K562 (cell line): ENCODE measurements around the gene RHOB.

Experiments
- FOS ChIP-seq: IDR thresholded peaks from 3 replicates; pipeline ENCODE4 v1.6.1; 2011; ENCODE audit not compliant: insufficient read length; ENCODE audit errors: extremely low read depth
- HIVEP1 ChIP-seq: fragments of 250-450 bp; sonication (Bioruptor Pico); IDR thresholded peaks from 2 replicates; pipeline ENCODE4 v1.4.0; 2020; ENCODE audit warnings: mild to moderate bottlenecking
- NR2C2 ChIP-seq, 2 experiments: fragments of 200-800 bp in 1 of 2; sonication (Bioruptor generic) in 1 of 2; sonication (generic) in 1 of 2; formaldehyde crosslinking in 1 of 2; IDR thresholded peaks; 2 replicates each; pipeline versions ENCODE4 v1.6.1 to v1.8.0; 2016 to 2022; ENCODE audit warnings: mild to moderate bottlenecking in 1 of 2, missing compliant biosample characterization in 1 of 2, missing genetic modification characterization in 1 of 2, missing genetic modification reagents in 1 of 2
- TAF7 ChIP-seq: fragments of 450-650 bp; IDR thresholded peaks from 2 replicates; pipeline ENCODE4 v1.6.1; 2016; ENCODE audit warnings: missing genetic modification characterization, missing compliant biosample characterization
- TF ChIP-seq, protein P1 (sequence below), 2 experiments: fragments of 450-650 bp in 1 of 2; IDR thresholded peaks; 2 replicates each; pipeline ENCODE4 v1.6.1; 2011 to 2017; ENCODE audit warnings: low read depth in 2 of 2, antibody characterized with exemption in 1 of 2, borderline replicate concordance in 1 of 2, low read length in 1 of 2, mild to moderate bottlenecking in 1 of 2, mixed read lengths in 1 of 2; ENCODE audit not compliant: control insufficient read depth in 1 of 2
- TF ChIP-seq, protein P2 (sequence below): sonication (generic); formaldehyde crosslinking; IDR thresholded peaks from 2 replicates; pipeline ENCODE4 v1.8.1; 2023; ENCODE audit warnings: mild to moderate bottlenecking, missing genetic modification reagents

DNA sequence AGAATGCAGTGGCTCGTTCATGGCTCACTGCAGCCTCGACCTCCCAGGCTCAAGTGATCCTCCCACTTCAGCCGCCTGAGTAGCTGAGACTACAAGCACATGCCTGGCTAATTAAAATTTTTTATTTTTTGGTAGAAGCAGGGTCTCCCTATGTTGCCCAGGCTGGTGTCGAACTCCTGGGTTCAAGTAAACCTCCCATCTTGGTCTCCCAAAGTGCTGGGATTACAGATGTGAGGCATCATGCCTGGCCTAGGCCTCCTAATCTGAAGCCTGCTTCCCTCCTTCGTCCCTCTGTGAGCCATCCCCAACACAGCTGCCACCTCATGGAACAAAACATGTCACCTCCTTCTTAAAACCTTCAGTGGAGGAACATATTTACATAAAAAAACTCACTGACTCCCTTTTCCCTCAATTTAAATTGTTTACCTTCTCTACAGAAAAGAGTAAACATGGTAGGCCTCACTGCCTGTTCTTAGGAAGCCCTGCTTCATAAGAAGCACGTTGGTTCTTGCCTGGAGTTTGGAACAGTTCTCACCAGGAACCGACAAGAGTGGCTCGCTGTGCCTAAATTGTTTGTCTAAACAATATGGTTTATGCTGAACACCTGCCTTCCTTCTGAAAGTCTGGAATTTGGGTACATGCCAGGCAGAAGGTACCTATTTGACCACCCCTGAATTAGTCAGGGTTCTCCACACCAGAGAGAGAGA lies 12.1 kb upstream of the RHOB start:
- TF ChIP-seq, protein P1, sequence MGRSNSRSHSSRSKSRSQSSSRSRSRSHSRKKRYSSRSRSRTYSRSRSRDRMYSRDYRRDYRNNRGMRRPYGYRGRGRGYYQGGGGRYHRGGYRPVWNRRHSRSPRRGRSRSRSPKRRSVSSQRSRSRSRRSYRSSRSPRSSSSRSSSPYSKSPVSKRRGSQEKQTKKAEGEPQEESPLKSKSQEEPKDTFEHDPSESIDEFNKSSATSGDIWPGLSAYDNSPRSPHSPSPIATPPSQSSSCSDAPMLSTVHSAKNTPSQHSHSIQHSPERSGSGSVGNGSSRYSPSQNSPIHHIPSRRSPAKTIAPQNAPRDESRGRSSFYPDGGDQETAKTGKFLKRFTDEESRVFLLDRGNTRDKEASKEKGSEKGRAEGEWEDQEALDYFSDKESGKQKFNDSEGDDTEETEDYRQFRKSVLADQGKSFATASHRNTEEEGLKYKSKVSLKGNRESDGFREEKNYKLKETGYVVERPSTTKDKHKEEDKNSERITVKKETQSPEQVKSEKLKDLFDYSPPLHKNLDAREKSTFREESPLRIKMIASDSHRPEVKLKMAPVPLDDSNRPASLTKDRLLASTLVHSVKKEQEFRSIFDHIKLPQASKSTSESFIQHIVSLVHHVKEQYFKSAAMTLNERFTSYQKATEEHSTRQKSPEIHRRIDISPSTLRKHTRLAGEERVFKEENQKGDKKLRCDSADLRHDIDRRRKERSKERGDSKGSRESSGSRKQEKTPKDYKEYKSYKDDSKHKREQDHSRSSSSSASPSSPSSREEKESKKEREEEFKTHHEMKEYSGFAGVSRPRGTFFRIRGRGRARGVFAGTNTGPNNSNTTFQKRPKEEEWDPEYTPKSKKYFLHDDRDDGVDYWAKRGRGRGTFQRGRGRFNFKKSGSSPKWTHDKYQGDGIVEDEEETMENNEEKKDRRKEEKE (IDR thresholded peaks at IDR 0.05; ENCODE audit: borderline replicate concordance in 1 of 2, control insufficient read depth in 1 of 2, low read depth in 2 of 2, low read length in 1 of 2): no peak
- TF ChIP-seq, protein P2, sequence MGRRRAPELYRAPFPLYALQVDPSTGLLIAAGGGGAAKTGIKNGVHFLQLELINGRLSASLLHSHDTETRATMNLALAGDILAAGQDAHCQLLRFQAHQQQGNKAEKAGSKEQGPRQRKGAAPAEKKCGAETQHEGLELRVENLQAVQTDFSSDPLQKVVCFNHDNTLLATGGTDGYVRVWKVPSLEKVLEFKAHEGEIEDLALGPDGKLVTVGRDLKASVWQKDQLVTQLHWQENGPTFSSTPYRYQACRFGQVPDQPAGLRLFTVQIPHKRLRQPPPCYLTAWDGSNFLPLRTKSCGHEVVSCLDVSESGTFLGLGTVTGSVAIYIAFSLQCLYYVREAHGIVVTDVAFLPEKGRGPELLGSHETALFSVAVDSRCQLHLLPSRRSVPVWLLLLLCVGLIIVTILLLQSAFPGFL (CRISPR knock-in tag): no peak
- no peak for TF ChIP-seq FOS
- TF ChIP-seq HIVEP1 (CRISPR knock-in tag): no peak
- TF ChIP-seq NR2C2 (CRISPR knock-in tag; IDR thresholded peaks at IDR 0.05): no peak
- no peak for TF ChIP-seq NR2C2 (tag; IDR thresholded peaks at IDR 0.05)
- no peak for TF ChIP-seq TAF7
